Lung microvascular endothelial cell (primary cell): ENCODE results near the gene IL19. TPM values are rescaled to one million over a fixed set of nuclear protein-coding genes. Genes with fewer than 3 reads are reported as not detected.

ENCODE experiments used
- DNase-seq, 2 donors: peaks; one replicate each; pipeline versions ENCODE4 v3.0.0 to v3.0.0-alpha.2; 2010; ENCODE audit warnings: low read depth in 2 of 2
- total RNA-seq: library from RNA; depleted of rRNA; stranded (reverse); fragments of >200 nt; gene quantifications from 2 replicates; pipeline ENCODE4 v1.2.1, GENCODE V29; 2014

The IL19 gene, protein sequence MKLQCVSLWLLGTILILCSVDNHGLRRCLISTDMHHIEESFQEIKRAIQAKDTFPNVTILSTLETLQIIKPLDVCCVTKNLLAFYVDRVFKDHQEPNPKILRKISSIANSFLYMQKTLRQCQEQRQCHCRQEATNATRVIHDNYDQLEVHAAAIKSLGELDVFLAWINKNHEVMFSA
- total RNA-seq, result not detected in 2 replicates

DNA sequence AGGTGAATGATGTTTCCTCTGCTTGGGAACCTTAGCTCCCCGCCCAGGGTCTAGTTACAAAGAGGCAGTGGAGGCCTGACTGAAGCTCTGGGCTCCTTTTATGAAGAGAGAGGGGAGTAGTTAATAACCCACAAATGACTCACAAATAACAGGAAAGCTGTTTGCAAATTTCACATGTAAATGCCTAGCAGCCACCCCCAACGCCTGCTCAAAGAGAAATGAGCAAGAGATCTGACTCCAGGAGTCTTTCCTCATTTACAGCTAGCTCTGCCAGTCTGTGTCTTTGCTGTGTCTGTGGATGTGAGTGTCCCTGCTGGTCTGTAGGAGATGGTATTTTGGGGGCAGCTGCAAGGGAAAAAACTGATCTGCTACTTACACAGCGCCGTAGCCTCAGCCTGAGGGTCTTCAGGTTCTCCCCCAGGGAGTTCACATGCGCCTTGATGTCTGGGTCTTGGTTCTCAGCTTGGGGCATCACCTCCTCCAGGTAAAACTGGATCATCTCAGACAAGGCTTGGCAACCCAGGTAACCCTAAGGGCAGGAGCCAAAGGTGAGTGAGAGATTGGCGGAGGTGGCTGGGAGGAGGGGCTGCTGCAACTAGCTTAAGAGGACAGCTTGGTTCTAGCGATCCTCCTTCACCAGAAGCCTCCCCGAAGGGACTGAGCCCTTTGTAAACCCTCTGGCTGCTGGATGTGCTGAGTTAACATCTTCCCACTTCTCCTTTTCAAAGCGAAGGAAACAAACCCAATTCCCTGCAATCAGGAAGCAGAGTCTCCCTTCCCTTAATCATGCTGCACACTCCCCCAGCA is at the start of gene IL19:
IL19 (plus strand) TSS at position 243 of the 807 bp plus-strand sequence. CDS start 65,890 bp downstream, outside the sequence.
- peak in 1 of 2 donors; percentile 8 for DNase-seq

DNA sequence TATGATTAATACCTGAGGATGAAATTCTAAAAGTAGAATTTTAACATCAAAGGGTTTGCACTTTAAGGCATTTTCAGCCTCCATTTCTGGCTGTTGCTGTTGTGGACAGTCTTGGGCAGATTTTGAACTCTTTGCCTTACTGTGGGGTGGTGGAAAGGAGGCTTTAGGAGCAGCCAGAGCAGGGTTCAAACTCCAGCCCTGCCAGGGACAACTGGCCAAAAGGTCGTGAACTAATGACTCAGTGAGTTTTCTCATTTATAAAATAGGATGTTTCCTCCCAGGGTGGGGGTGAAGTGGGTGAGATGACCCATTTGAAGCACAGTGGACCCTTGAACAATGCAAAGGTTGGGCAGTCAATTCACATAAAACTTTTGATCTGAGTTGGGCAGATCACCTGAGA is 49.1 kb upstream of the IL19 start:
- DNase-seq, result no peak

DNA sequence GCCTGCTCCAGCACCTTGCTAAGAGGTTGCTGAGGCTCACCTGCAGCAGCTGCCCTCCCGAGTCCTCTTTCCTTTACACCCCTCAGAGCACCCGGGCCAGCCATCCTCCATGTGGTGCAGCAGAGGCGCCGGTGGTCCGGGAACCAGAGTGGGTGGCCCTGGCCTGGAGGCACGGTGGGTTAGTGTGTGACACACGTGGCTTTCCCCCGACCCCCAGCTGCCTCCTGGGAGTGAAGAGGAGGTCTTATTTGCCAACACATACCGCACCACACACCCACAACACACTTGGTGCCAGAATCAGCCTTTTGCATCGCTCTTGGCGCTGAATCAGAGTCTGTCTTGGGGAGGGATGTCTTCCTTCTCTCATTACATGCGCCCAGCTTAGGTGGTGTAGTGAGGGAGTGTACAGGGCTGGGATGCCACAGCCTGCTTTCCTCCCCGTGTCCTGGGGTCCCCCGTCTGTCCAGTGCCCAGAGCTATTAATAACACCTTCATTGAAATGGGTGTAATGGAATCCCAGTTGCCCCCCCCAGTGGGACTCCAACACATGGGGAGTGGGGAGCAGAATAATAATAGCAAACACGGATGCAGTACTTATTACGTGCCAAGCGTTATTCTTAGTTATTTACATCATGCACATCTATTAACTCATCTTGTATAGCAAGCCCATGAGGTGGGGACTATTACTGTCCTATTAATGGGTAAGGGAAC is 47.7 kb upstream of the IL19 start:
- no peak for DNase-seq

DNA sequence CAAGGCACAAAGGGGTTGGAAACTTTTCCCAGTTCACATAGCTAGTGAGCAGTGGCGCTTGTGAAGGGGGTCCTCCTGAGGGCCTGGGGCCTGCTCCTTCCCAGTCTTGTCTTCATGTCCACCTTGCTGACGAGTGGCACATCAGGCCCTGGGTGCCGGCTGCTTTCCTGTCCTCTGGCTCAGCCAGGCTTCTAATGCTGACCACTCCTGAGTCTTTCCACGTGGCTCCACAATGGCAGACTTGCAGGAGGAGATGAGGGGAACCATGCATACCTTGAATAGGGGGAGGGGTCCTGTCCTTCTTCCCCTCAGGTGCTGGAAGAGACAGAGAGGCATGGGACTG is 47.1 kb upstream of the IL19 start:
- DNase-seq, result no peak

DNA sequence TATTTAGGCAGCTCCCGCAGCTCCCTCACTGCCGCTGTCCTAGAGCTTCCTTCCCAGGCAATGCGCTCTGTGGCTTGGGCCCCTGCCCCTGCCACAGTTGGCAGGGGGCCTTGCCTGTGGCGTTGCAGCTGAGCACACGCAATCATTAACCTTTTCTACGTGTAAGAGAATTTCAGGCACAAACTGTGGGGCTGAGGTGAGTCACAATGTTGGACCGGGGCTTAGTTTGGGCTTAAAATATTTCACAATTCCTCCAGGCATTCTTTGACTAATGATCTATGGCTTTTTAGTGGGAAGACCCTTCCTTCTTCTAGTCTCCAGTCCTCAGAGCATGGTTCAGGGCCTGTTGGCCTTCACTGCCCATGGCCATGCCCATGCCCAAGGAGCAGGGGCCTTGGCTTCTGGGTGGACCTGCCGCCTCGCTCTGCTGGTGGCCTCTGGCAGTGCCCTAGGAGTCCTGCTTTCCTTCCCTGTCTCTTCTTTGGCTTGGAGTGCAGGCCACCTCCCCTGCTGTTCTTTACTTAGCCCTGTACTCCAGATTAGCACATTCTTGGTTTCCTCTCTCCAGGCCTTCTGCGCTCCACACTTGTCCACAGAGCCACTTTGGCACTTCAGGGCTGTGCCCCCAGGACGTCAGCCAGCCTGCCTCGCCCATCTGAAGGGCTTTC is 46.6 kb upstream of the IL19 start:
- no peak for DNase-seq

DNA sequence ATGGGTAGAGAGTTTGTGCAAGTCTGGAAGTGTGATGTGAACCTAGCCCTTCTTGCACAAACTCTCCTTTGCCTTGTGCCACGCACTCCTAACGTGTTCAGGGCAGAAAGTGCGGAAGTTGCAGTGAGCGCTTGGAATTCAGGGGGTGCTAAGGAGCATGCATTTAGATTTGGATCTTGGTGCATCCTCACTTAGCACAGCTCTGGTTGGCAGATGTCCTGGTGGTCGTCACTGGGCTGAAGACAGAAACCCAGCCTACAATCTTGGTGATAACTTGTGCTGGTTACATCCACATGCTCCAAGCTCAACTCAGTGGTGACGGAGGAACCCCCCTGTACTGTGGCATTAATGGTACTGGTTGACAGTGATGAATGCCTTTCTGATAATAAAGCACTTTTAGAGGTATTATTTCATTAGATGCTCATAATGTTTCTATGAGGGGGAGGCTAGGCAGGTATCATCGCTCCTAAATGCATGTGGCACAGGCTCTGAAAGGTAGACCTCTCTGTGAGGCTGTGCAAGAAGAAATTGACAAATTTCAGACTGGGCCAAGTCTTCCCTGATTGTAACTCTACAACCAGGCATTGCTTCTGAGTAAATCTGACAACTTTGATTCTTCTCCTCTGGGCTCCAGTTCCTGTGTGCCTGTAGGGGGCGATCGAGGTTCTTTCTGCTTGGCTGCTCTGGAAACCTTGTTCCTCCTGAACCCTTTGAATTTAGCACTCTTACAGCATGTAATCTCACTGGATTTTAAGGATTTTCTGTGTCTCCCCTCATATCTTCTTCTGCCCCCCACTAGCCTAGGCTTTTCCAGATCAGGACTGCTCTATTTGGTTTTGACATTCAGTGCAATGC is 45.2 kb upstream of the IL19 start:
- DNase-seq, result peak; percentile 50 to 58

DNA sequence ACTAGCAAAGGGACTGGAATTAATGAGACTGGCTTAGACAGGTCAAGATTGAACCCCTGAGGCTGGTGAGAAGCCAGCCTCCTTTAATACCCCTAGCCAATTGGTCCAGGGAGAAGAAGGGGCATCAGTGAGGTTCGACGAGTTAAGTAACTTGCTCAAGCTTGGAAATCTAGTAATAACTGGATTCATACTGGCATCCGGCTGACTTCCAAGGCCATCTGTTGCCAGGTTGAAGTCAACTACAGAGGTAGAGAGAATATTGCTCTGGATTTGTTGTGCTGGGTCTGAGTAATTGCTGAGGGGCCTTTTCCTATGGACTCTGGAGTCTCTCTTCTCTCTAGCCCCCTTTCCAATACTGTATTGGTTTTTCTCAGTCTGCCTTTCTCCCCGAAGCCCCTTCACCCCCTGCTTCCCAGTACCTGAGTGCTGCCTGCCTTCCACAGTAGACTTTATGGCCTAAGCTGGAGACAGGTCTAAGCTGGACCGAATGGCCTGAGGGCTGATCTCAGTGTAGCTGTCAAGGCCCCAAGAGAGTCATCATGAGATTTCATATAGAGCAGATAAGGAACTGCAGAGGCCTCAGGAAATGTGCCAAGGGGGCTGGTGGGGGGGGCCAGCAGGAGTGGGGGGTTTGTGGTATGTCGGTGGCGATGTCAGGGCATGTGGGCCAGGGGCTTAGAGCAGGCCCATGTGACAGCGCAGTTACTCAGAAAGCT is 42.4 kb upstream of the IL19 start:
- no peak for DNase-seq

DNA sequence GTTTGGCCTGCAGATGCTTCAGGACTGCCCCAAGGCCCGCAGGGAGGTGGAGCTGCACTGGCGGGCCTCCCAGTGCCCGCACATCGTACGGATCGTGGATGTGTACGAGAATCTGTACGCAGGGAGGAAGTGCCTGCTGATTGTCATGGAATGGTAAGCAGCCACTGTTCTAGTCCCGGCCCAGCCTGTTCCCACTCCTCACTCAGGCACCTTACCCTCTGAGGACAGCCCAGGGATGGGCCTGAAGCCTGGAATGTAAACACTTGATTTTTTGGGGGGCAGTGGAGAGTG is 41.9 kb upstream of the IL19 start:
- DNase-seq, result no peak

DNA sequence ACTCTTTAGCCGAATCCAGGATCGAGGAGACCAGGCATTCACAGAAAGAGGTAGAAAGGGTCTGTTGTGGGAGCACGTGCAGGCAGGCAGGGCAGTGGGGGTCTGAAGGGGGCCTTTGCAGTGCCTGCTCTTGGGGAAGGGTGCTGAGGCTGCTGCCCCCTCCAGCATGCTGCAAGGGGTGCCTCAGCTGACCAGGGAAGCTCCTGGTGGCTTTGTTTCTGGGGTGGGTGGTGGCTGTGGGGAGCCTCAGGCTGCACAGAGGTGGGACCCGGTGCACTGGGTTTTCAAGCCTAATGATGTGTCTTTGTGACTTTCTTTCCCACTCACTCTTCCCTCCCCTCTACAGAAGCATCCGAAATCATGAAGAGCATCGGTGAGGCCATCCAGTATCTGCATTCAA is 41.5 kb upstream of the IL19 start:
- no peak for DNase-seq

DNA sequence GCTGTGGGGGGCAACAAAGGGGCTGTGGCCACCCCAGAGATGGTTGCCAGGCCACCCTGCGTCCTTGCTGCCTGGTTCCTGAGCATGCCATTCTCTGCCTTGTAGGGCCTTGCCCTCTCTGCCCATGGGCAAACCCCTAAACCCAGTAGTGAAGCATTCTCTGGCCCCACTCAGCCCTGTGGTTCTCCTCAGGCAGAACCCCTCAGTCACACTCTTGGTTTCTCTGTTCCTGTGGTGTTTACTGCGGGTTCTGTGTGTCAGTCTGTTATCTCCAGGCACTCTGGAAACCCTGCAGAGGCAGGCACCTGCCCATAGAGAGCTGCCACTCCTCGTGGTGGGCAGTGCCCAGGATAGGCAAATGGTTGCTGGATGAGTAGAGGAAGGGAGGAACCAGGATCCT is 41.1 kb upstream of the IL19 start:
- DNase-seq, result no peak

DNA sequence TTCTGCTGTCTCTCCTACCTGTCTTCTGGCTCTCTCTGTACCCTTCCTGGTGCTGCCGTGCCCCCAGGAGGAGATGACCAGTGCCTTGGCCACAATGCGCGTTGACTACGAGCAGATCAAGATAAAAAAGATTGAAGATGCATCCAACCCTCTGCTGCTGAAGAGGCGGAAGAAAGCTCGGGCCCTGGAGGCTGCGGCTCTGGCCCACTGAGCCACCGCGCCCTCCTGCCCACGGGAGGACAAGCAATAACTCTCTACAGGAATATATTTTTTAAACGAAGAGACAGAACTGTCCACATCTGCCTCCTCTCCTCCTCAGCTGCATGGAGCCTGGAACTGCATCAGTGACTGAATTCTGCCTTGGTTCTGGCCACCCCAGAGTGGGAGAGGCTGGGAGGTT is 38.1 kb upstream of the IL19 start:
- no peak for DNase-seq

DNA sequence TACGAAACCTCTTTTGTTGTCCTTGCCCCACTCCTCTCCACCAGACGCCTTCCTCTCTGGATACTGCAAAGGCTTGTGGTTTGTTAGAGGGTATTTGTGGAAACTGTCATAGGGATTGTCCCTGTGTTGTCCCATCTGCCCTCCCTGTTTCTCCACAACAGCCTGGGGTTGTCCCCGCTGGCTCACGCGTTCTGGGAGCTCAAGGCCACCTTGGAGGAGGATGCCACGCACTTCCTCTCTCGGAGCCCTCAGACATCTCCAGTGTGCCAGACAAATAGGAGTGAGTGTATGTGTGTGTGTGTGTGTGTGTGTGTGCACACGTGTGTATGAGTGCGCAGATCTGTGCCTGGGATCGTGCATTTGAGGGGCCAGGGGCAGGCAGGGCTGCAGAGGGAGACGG is 37.6 kb upstream of the IL19 start:
- no peak for DNase-seq

DNA sequence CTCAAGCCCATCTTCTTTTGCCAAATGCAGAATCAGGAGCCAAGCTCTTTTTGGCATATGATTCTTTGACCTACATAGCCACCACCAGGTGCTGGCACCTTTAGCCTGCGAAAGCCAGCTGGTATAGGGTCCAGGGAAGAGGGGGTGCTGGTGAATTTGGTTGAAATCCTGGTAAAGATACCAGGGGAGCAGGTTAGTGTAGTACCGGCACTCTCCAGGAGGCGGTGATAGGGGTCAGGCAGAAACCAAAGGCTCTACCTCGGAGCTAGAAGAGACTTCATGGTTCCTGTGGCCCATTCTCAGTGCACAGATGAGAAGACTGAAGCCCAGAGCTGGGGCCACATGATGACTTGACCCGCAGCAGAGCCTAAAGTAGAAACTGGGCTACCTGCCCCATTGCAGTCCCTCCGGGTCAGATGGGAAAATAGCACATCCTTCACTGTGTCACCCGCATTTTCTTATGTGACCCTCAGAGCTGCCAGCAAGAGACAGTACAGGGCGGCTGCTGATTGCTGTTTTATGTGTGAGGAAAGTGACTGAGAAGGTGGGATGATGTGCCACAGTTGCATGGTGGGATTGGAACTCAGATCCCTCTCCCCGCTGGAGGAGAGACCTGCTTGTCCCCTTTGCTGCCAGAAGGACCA is 36.0 kb upstream of the IL19 start:
- peak; percentile 41 to 47 for DNase-seq

DNA sequence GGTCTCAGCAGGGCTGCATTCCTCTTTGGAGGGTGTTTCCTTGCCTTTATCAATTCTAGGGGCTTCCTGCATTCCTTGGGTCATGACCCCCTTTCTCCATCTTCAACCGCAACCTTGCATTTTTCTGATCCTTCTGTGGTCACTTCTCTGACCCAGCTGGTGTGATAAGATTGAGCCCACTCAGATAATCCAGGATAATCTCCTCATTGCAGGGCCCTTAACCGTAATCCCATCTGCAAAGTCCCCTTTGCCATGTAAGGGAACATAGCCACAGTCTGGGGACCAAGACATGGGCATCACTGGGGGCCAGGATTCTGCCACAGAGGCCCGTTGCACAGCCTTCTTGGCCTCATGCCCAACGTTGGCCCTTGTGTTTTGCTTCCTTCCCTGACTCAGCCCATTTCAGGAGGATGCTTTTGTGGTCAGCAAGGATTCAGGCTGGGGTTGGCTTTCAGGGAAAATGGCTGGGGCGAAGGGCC is 35.0 kb upstream of the IL19 start:
- DNase-seq, result peak in 1 of 2 donors; percentile 35

DNA sequence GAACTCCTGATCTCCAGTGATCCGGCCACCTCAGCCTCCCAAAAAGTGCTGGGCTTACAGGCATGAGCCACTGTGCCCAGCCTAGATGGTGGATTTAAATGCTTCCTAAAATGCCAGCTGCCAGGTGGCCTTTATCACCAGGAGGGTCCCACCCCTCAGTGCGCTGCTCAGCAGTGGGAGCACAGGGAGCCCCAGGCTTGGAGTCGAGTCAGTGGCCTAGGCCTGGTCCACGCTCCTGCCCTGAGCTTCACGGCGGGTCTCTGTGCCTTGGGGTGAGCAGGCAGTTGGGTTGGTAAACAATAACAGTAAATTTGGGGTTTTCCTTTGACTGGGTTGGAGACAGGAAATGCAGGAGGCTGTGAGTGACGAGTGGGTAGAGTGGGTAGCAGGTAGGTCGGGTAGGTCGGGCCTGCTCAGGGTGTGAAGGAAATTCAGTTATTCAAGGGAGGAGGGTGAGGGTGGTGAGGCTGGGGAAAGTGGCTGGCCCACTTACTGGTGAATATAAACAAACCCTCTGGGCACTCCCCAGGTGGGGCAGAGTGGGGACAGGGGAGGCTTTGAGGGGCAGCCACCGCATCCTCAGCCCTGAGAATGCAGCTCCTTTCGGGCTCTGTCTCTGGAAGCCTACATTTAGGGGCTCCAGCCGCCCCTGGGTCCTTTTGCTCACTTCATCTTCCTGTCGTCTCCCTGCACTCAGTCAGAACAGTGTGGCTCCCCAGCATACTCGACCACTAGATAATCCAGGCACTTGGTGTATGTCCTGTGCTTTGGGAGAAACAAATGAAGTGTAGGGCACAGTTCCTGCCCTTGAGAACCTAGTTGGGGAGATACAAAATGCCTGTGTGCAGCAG is 33.5 kb upstream of the IL19 start:
- no peak for DNase-seq

DNA sequence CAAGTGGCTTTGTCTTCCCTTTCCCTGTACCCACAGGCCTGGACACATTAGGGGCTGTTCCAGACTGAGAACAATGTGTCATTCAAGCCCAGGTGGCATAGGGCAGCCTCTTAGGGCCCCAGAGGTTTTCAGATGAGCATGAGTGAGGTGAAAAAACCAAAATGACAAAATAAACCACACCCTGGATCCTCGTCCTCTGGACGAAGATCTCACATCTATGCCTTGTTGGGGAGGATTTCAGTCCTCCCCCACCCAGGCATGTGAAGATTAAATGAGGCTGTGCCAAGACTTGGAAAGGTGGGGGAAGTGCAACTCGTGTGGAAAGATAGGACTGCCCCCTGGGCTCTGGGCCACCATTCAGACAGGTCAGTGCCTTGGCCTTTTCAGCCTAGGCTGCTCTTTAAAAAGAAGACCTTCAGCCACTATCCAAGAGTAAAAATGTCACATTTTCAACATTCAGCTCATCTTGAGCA is 32.8 kb upstream of the IL19 start:
- no peak for DNase-seq

DNA sequence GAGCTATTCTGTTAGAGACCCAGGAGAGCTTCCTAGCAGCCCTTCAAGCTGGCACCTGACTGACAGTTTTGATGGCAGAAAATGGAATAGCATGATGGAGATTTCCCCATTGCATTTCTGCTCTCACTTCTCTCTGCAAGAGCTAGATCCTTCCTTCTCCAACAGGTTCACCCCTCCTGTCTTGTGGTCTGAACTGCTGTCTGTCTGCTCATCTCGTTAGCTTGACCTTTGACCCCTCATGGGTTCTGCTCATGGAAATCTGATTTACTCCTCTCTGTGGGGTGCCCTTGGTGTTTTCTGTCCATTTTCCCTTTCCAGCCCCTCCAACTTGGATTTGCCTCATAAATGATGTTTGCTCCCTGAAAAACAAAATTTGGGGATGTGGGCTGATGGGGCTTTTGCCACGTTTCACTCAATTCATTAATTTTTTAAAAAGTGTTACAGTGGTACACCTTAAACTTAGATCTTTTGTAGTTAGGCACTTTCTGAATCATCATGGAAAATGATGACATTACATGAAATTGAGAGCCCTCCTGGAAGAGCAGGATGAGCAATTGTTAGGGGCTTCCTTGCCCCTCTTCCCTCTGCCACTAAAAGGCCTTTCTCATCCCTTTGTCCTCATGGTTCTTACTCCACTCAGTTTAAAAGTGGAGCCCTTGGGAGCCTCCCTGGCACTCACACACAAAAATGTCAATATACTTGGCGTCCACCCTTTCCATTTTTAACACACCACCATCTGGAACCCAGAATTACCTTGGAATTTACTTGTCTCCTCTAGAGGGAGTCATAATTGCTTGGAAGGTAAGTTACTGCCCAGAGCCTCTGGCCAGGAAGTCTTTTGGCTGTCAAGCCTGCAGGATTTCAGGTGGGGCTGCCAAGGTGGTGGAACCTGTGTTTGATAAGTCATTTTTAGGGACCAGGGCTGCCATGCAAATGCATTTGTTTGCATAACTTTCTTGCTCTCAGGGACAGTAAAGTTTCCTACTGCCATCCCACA is 31.9 kb upstream of the IL19 start:
- peak in 1 of 2 donors; percentile 15 for DNase-seq
